ENCODE data around the gene UBE2R2.
"Not testable (repeated sequence)": the region's sequence is repeated elsewhere in the genome, so short reads cannot be mapped to it uniquely, and the experiment has no call there.

DNA sequence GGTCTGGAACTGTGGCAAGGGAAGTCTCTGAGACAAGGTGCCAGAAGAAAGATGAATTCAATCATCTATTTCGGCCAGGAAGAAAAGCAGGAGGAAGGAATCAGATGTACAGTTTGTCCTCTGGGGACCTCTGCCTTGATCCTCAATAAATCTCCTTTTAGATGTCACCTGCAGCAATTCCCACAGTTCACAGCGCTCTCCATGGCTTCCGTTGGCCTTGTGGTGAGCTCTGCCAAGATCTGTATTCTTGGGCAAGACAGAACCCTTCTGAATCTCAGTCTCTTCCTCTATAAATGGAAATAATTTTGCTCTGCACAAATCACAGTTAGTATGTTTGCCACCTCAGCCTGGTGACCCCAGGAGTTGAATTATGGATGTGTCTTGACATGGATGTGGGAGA is 12.8 kb upstream of the UBE2R2 start:
- TF ChIP-seq, protein P1, sequence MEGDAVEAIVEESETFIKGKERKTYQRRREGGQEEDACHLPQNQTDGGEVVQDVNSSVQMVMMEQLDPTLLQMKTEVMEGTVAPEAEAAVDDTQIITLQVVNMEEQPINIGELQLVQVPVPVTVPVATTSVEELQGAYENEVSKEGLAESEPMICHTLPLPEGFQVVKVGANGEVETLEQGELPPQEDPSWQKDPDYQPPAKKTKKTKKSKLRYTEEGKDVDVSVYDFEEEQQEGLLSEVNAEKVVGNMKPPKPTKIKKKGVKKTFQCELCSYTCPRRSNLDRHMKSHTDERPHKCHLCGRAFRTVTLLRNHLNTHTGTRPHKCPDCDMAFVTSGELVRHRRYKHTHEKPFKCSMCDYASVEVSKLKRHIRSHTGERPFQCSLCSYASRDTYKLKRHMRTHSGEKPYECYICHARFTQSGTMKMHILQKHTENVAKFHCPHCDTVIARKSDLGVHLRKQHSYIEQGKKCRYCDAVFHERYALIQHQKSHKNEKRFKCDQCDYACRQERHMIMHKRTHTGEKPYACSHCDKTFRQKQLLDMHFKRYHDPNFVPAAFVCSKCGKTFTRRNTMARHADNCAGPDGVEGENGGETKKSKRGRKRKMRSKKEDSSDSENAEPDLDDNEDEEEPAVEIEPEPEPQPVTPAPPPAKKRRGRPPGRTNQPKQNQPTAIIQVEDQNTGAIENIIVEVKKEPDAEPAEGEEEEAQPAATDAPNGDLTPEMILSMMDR (IDR thresholded peaks at IDR 0.05), result not testable (repeated sequence)
- not testable (repeated sequence) for TF ChIP-seq POLR2A, POLR2AphosphoS5 (IDR thresholded peaks at IDR 0.05)

Data from breast epithelium (tissue), 3 donors.